ENCODE data around the gene RPSA.

DNA sequence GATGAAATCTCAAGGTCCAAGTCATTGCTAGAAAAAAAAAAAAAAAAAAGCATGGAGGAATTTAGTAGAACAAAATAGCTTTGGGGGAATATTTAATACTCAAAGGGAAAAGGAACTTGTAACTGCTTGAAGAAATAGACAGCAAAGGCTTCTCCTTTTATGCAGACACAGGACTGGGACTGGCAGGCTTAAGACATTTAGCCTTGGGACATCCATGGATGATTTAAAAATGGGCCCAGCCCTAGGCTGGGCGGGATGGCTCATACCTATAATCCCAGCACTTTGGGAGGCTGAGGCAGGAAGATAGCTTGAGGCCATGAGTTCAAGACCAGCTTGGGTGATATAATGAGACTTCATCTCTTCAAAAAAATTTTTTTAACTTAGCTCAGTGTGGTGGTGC is 19.8 kb downstream of the RPSA start:
- TF ChIP-seq BACH2 (CRISPR knock-in tag; IDR thresholded peaks at IDR 0.05; ENCODE audit: borderline replicate concordance) (no peak), OSR1 (CRISPR knock-in tag; IDR thresholded peaks at IDR 0.05) (no peak)
- TF ChIP-seq, protein P1, sequence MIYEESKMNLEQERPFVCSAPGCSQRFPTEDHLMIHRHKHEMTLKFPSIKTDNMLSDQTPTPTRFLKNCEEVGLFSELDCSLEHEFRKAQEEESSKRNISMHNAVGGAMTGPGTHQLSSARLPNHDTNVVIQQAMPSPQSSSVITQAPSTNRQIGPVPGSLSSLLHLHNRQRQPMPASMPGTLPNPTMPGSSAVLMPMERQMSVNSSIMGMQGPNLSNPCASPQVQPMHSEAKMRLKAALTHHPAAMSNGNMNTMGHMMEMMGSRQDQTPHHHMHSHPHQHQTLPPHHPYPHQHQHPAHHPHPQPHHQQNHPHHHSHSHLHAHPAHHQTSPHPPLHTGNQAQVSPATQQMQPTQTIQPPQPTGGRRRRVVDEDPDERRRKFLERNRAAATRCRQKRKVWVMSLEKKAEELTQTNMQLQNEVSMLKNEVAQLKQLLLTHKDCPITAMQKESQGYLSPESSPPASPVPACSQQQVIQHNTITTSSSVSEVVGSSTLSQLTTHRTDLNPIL (CRISPR knock-in tag; IDR thresholded peaks at IDR 0.05; ENCODE audit: low read depth), result no peak

Measured in SK-N-SH treated with all-trans-retinoic acid at 6 μM for 48 hours (cell line).